ENCODE measurements around the gene PPP1R15A.
"Not testable (repeated sequence)": the region's sequence is repeated elsewhere in the genome, so short reads cannot be mapped to it uniquely, and the experiment has no call there.

The PPP1R15A gene

DNA sequence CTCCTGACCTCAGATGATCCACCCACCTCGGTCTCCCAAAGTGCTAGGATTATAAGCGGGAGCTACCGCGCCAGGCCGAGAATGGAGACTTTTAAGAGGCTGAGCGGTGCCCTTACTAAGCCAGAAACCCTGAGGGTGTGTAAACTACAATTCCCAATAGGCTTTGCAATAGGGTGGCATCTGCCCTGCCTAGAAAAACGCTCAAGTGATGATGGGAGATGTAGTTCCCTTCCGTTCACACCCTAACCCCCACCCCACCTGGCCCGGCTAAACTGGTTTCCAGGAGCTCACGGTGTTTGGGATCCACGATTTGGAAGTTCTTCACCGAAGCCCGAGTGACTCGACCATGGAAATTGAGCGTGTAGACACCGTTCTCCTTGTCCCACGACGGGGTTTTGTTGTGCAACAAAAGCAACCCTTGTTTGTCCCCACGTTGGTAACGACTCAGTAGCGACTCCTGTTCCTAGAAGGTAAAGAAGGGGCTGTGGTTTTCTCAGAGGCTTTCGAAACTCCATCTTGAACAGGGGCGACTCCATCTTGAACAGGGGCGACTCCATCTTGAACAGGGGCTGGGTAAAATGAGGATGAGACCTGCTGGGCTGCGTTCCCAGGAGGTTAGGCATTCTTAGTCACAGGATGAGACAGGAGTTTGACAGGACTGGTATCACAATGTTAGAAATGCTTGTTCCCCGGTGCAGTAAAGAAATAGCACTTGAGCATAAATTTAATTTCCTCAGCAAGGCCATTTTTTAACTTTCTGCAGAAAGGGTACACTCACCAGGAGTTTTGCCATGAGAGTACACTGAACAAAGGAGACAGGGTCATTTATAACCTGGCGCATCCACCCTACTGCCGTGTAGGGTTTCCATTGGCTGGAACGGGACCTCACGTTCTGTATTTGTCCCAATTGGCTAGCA, 9.8 kb downstream of the PPP1R15A start:
- H3K9ac ChIP-seq (ENCODE audit: low read depth, low read length), result no peak overlapping the region
- H3K79me2 ChIP-seq (ENCODE audit: insufficient read depth, low read length), result no peaks in the 10 kb centered on the region
- no peak overlapping the region for H3K4me2 ChIP-seq (ENCODE audit: insufficient read depth, low read length)
- H3K27ac ChIP-seq (ENCODE audit: low read length), result no peak overlapping the region
- no peaks in the 10 kb centered on the region for H3K4me1 ChIP-seq (ENCODE audit: insufficient read depth, low read length)
- DNase-seq (peak; percentile 36), ATAC-seq (ENCODE audit: insufficient read depth, low read depth) (peak; percentile 87)
- peak overlapping the region; percentile 42; the same call in 1 of the 2 replicates for H2AFZ ChIP-seq (ENCODE audit: low read depth, low read length)
- H3K36me3 ChIP-seq (ENCODE audit: insufficient read depth, low read length), result no peaks in the 10 kb centered on the region
- H4K20me1 ChIP-seq (ENCODE audit: insufficient read depth, low read length), result no peaks in the 10 kb centered on the region
- no peaks in the 10 kb centered on the region for H3K9me3 ChIP-seq (ENCODE audit: insufficient read depth, low read length, severe bottlenecking)
- TF ChIP-seq EZH2 (IDR thresholded peaks at IDR 0.05; ENCODE audit: borderline replicate concordance, low read depth, low read length, severe bottlenecking), result no peak
- TF ChIP-seq, protein P1, sequence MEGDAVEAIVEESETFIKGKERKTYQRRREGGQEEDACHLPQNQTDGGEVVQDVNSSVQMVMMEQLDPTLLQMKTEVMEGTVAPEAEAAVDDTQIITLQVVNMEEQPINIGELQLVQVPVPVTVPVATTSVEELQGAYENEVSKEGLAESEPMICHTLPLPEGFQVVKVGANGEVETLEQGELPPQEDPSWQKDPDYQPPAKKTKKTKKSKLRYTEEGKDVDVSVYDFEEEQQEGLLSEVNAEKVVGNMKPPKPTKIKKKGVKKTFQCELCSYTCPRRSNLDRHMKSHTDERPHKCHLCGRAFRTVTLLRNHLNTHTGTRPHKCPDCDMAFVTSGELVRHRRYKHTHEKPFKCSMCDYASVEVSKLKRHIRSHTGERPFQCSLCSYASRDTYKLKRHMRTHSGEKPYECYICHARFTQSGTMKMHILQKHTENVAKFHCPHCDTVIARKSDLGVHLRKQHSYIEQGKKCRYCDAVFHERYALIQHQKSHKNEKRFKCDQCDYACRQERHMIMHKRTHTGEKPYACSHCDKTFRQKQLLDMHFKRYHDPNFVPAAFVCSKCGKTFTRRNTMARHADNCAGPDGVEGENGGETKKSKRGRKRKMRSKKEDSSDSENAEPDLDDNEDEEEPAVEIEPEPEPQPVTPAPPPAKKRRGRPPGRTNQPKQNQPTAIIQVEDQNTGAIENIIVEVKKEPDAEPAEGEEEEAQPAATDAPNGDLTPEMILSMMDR (IDR thresholded peaks at IDR 0.05; ENCODE audit: borderline replicate concordance, extremely low read depth, low read length, poor library complexity, severe bottlenecking), result no peak
- no peak overlapping the region for H3K4me3 ChIP-seq (ENCODE audit: low read depth in 1 of 2, low read length in 2 of 2)
- no peaks in the 10 kb centered on the region for H3K27me3 ChIP-seq (ENCODE audit: insufficient read depth, low read length, poor library complexity)

DNA sequence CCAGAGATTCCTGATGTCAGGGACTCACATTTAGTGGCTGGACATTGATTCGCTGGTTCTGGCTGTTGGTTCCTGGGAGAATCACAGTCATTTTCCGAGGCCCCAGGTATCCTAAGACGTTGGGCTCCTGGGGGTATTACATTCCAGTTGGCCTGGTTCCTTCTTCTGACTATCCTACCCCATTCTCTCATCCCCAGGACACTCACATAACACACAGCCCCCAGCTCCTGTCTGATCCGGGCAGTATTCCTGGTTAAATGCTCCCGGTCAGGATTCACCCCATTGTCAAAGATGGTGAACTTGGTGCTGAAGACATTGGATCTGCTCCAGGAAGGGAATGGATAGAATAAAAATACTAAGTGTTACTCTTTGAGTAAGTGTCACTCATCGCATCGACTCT, 11.5 kb downstream of the PPP1R15A start:
- Histone ChIP-seq H4K20me1 (ENCODE audit: insufficient read depth, low read length) (no peaks in the 10 kb centered on the region), H3K4me3 (ENCODE audit: low read depth in 1 of 2, low read length in 2 of 2) (no peak overlapping the region), H3K9me3 (ENCODE audit: insufficient read depth, low read length, severe bottlenecking) (no peaks in the 10 kb centered on the region), H3K4me1 (ENCODE audit: insufficient read depth, low read length) (no peaks in the 10 kb centered on the region), H3K27me3 (ENCODE audit: insufficient read depth, low read length, poor library complexity) (no peaks in the 10 kb centered on the region), H2AFZ (ENCODE audit: low read depth, low read length) (no peak overlapping the region), H3K27ac (ENCODE audit: low read length) (no peak overlapping the region), H3K9ac (ENCODE audit: low read depth, low read length) (no peak overlapping the region), H3K36me3 (ENCODE audit: insufficient read depth, low read length) (no peaks in the 10 kb centered on the region), H3K79me2 (ENCODE audit: insufficient read depth, low read length) (no peaks in the 10 kb centered on the region), H3K4me2 (ENCODE audit: insufficient read depth, low read length) (no peak overlapping the region)
- DNase-seq (no peak), ATAC-seq (ENCODE audit: insufficient read depth, low read depth) (no peak)
- TF ChIP-seq, protein P1 (IDR thresholded peaks at IDR 0.05; ENCODE audit: borderline replicate concordance, extremely low read depth, low read length, poor library complexity, severe bottlenecking), result no peak
- no peak for TF ChIP-seq EZH2 (IDR thresholded peaks at IDR 0.05; ENCODE audit: borderline replicate concordance, low read depth, low read length, severe bottlenecking)

DNA sequence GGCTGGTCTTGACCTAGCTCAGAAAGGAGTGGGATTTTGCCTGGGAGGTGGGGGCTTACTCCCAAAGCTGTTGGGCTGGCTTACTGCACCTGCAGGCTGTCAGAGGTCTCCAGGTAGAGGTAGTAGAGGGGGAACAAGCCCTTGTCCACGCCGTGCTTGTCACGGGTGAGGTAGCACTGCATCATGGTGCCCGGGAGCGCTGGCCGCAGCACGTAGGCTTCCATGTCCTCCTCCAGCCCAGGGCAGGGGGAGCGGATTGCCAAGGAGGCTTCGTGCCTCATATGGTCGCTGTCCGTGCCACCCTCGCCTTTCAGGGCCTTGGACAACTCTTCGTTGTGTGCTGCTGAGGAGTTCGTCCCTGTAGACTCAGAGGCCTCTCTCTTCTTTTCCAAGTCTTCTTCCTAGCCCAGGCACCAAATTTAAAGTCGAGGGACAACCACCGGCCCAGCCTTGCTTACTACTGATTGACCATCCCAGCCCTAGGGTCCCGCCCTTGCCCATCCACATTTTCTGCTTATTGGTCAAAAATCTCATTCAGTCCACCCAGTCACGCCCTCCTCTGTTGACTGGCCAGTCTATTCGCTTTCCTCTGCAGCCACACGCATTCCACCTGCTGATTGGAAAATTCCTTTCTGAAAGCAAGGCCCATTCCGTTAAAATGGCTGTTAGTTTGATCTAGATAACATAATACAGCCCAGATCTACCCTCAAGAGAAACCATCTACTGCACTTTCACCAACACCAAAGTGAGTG, 15.8 kb downstream of the PPP1R15A start:
- H3K4me3 ChIP-seq (ENCODE audit: low read depth in 1 of 2, low read length in 2 of 2), result no peak overlapping the region
- H4K20me1 ChIP-seq (ENCODE audit: insufficient read depth, low read length), result no peaks in the 10 kb centered on the region
- DNase-seq (no peak), ATAC-seq (ENCODE audit: insufficient read depth, low read depth) (no peak)
- H2AFZ ChIP-seq (ENCODE audit: low read depth, low read length), result no peak overlapping the region
- no peaks in the 10 kb centered on the region for H3K4me1 ChIP-seq (ENCODE audit: insufficient read depth, low read length)
- H3K9me3 ChIP-seq (ENCODE audit: insufficient read depth, low read length, severe bottlenecking), result no peaks in the 10 kb centered on the region
- H3K9ac ChIP-seq (ENCODE audit: low read depth, low read length), result no peak overlapping the region
- H3K36me3 ChIP-seq (ENCODE audit: insufficient read depth, low read length), result no peaks in the 10 kb centered on the region
- no peak overlapping the region for H3K27ac ChIP-seq (ENCODE audit: low read length)
- no peaks in the 10 kb centered on the region for H3K79me2 ChIP-seq (ENCODE audit: insufficient read depth, low read length)
- no peaks in the 10 kb centered on the region for H3K27me3 ChIP-seq (ENCODE audit: insufficient read depth, low read length, poor library complexity)
- no peak overlapping the region for H3K4me2 ChIP-seq (ENCODE audit: insufficient read depth, low read length)
- no peak for TF ChIP-seq EZH2 (IDR thresholded peaks at IDR 0.05; ENCODE audit: borderline replicate concordance, low read depth, low read length, severe bottlenecking)
- TF ChIP-seq, protein P1 (IDR thresholded peaks at IDR 0.05; ENCODE audit: borderline replicate concordance, extremely low read depth, low read length, poor library complexity, severe bottlenecking), result no peak

DNA sequence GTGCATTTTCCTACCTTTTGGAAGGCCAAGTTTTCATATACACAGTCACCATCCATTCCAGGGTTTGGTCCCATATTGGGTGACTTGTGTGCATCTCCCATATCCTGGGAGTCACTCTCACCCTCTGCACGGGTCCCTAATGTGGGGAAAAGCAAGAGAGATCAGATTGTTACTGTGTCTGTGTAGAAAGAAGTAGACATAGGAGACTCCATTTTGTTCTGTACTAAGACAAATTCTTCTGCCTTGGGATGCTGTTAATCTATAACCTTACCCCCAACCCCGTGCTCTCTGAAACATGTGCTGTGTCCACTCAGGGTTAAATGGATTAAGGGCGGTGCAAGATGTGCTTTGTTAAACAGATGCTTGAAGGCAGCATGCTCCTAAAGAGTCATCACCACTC, 17.3 kb downstream of the PPP1R15A start:
- H3K27ac ChIP-seq (ENCODE audit: low read length); H3K36me3 ChIP-seq (ENCODE audit: insufficient read depth, low read length); H3K4me1 ChIP-seq (ENCODE audit: insufficient read depth, low read length); H3K27me3 ChIP-seq (ENCODE audit: insufficient read depth, low read length, poor library complexity); H2AFZ ChIP-seq (ENCODE audit: low read depth, low read length); H3K4me2 ChIP-seq (ENCODE audit: insufficient read depth, low read length); H4K20me1 ChIP-seq (ENCODE audit: insufficient read depth, low read length); H3K9ac ChIP-seq (ENCODE audit: low read depth, low read length); H3K4me3 ChIP-seq (ENCODE audit: low read depth in 1 of 2, low read length in 2 of 2); H3K79me2 ChIP-seq (ENCODE audit: insufficient read depth, low read length); DNase-seq; H3K9me3 ChIP-seq (ENCODE audit: insufficient read depth, low read length, severe bottlenecking); ATAC-seq (ENCODE audit: insufficient read depth, low read depth): not testable (repeated sequence)

Data from DND-41 (cell line).